Fibroblast of the aortic adventitia (primary cell): ENCODE data around the gene C19orf38. TPM values are rescaled to one million over a fixed set of nuclear protein-coding genes. Genes with fewer than 3 reads are reported as not detected.
"Not testable (repeated sequence)": the region's sequence is repeated elsewhere in the genome, so short reads cannot be mapped to it uniquely, and the experiment has no call there.

Experiments
- DNase-seq: peaks from one replicate; pipeline ENCODE4 v3.0.0-alpha.2; 2010; ENCODE audit warnings: low read depth
- H3K4me3 ChIP-seq: 2 replicates; pipeline ENCODE4 v1.5.1; 2011; ENCODE audit warnings: low read depth, mild to moderate bottlenecking, control low read depth, low read length, moderate library complexity
- CTCF ChIP-seq: IDR thresholded peaks from 2 replicates; pipeline ENCODE4 v1.5.1; 2011; ENCODE audit warnings: mild to moderate bottlenecking, low read length, control low read depth, inconsistent platforms; ENCODE audit not compliant: insufficient read depth
- total RNA-seq: library from RNA; depleted of rRNA; stranded (reverse); fragments of >200 nt; gene quantifications from 2 replicates; pipeline ENCODE4 v1.2.3, GENCODE V29; 2012; ENCODE audit warnings: low replicate concordance

Gene C19orf38
- total RNA-seq, 1 donor = 0.81 TPM

GRCh38 chr19:10861103-10861651, 13.0 kb downstream of the C19orf38 start:
- TF ChIP-seq CTCF = peak; percentile 53
- H3K4me3 ChIP-seq = no peak overlapping the region
- DNase-seq = no peak

- no peak overlapping the region for H3K4me3 ChIP-seq
- TF ChIP-seq CTCF = no peak
- no peak for DNase-seq
These were observed 14.4 kb downstream of the C19orf38 start for GRCh38 chr19:10862561-10863106.

GRCh38 chr19:10863107-10863717, 15.0 kb downstream of the C19orf38 start:
- TF ChIP-seq CTCF = no peak
- no peak overlapping the region for H3K4me3 ChIP-seq
- peak; percentile 61 for DNase-seq

GRCh38 chr19:10864538-10864899, 16.3 kb downstream of the C19orf38 start:
- TF ChIP-seq CTCF = peak; percentile 93
- H3K4me3 ChIP-seq = no peak overlapping the region
- DNase-seq = peak; percentile 82

- no peak for DNase-seq
- H3K4me3 ChIP-seq = no peak overlapping the region
- no peak for TF ChIP-seq CTCF
These were observed 18.3 kb downstream of the C19orf38 start for GRCh38 chr19:10866495-10866894.

- no peak for DNase-seq
- no peak for TF ChIP-seq CTCF
- no peak overlapping the region for H3K4me3 ChIP-seq
These were observed 20.8 kb downstream of the C19orf38 start for GRCh38 chr19:10868872-10869547.

GRCh38 chr19:10869872-10870311, 21.7 kb downstream of the C19orf38 start:
- not testable (repeated sequence) for H3K4me3 ChIP-seq

More at GRCh38 chr19:10869872-10870311, 21.7 kb downstream of the C19orf38 start:
- not testable (repeated sequence) for DNase-seq
